GM18907 (cell line): ENCODE measurements around the gene PLXNA4.

Experiments used
- ATAC-seq: cut with Tn5 transposase; IDR thresholded peaks from one replicate; pipeline ENCODE4 v1.9.1; 2021; ENCODE audit warnings: mild to moderate bottlenecking, moderate library complexity; ENCODE audit not compliant: unreplicated experiment

The PLXNA4 gene

GRCh38 chr7:132125872-132126595, 450.2 kb downstream of the PLXNA4 start:
- no peak for ATAC-seq

GRCh38 chr7:132125096-132125495, 451.2 kb downstream of the PLXNA4 start:
- ATAC-seq, result no peak

GRCh38 chr7:132124575-132124974, 451.7 kb downstream of the PLXNA4 start:
- ATAC-seq, result no peak

- no peak for ATAC-seq
Observed at GRCh38 chr7:132123773-132124172, 452.5 kb downstream of the PLXNA4 start.

- ATAC-seq, result no peak
Observed at GRCh38 chr7:132122901-132123300, 453.4 kb downstream of the PLXNA4 start.

- no peak for ATAC-seq
Observed at GRCh38 chr7:132121987-132122386, 454.3 kb downstream of the PLXNA4 start.

GRCh38 chr7:132118641-132119040, 457.6 kb downstream of the PLXNA4 start:
- no peak for ATAC-seq

- no peak for ATAC-seq
Observed at GRCh38 chr7:132117636-132118035, 458.6 kb downstream of the PLXNA4 start.

- ATAC-seq, result no peak
Observed at GRCh38 chr7:132117181-132117580, 459.1 kb downstream of the PLXNA4 start.

GRCh38 chr7:132116369-132116768, 459.9 kb downstream of the PLXNA4 start:
- ATAC-seq, result no peak

- ATAC-seq, result no peak
Observed at GRCh38 chr7:132115758-132116157, 460.5 kb downstream of the PLXNA4 start.

GRCh38 chr7:132115028-132115427, 461.2 kb downstream of the PLXNA4 start:
- ATAC-seq, result no peak

GRCh38 chr7:132114411-132114810, 461.9 kb downstream of the PLXNA4 start:
- no peak for ATAC-seq

- no peak for ATAC-seq
Observed at GRCh38 chr7:132113536-132114371, 462.5 kb downstream of the PLXNA4 start.

GRCh38 chr7:132112657-132113056, 463.6 kb downstream of the PLXNA4 start:
- no peak for ATAC-seq

GRCh38 chr7:132112106-132112505, 464.2 kb downstream of the PLXNA4 start:
- ATAC-seq, result no peak

GRCh38 chr7:132110692-132111091, 465.6 kb downstream of the PLXNA4 start:
- no peak for ATAC-seq

- ATAC-seq, result no peak
Observed at GRCh38 chr7:132109769-132110168, 466.5 kb downstream of the PLXNA4 start.

GRCh38 chr7:132108563-132108962, 467.7 kb downstream of the PLXNA4 start:
- no peak for ATAC-seq

- no peak for ATAC-seq
Observed at GRCh38 chr7:132106491-132106890, 469.8 kb downstream of the PLXNA4 start.

GRCh38 chr7:132105096-132105495, 471.2 kb downstream of the PLXNA4 start:
- no peak for ATAC-seq

- no peak for ATAC-seq
Observed at GRCh38 chr7:132103718-132104117, 472.6 kb downstream of the PLXNA4 start.
